GM21447 (cell line): ENCODE measurements around the gene RPE65.
"Not testable (repeated sequence)": the region's sequence is repeated elsewhere in the genome, so short reads cannot be mapped to it uniquely, and the experiment has no call there.

Source experiments
- ATAC-seq: cut with Tn5 transposase; IDR thresholded peaks from one replicate; pipeline ENCODE4 v1.9.1; 2021; ENCODE audit not compliant: unreplicated experiment

Gene RPE65

GRCh38 chr1:68449901-68450300, at the start of gene RPE65:
TSS of gene RPE65 (minus strand) at chr1:68449954. CDS start at chr1:68449905, 49 bp downstream.
- no peak for ATAC-seq

GRCh38 chr1:68497358-68497698, 47.6 kb upstream of the RPE65 start:
- ATAC-seq, result peak; percentile 12

- peak; percentile 93 for ATAC-seq
These were observed 47.1 kb upstream of the RPE65 start, which contains the start of gene DEPDC1 for GRCh38 chr1:68496680-68497357. TSS of gene DEPDC1 (minus strand) at chr1:68497082. CDS start at chr1:68496999, 83 bp downstream.

GRCh38 chr1:68495968-68496679, 46.4 kb upstream of the RPE65 start:
- peak; percentile 28 for ATAC-seq

GRCh38 chr1:68495532-68495931, 45.8 kb upstream of the RPE65 start:
- ATAC-seq, result no peak

- ATAC-seq, result no peak
These were observed 43.4 kb upstream of the RPE65 start for GRCh38 chr1:68493193-68493592.

GRCh38 chr1:68492255-68492654, 42.5 kb upstream of the RPE65 start:
- ATAC-seq, result not testable (repeated sequence)

GRCh38 chr1:68490046-68490651, 40.4 kb upstream of the RPE65 start:
- no peak for ATAC-seq

- no peak for ATAC-seq
These were observed 35.8 kb upstream of the RPE65 start for GRCh38 chr1:68485431-68486022.

- no peak for ATAC-seq
These were observed 34.9 kb upstream of the RPE65 start for GRCh38 chr1:68484618-68485017.

GRCh38 chr1:68481041-68481440, 31.3 kb upstream of the RPE65 start:
- ATAC-seq, result no peak

GRCh38 chr1:68479501-68479900, 29.7 kb upstream of the RPE65 start:
- ATAC-seq, result no peak

GRCh38 chr1:68478662-68479061, 28.9 kb upstream of the RPE65 start:
- no peak for ATAC-seq

- ATAC-seq, result not testable (repeated sequence)
These were observed 26.9 kb upstream of the RPE65 start for GRCh38 chr1:68476626-68477025.

GRCh38 chr1:68473060-68473459, 23.3 kb upstream of the RPE65 start:
- no peak for ATAC-seq

GRCh38 chr1:68470388-68470970, 20.7 kb upstream of the RPE65 start:
- no peak for ATAC-seq

GRCh38 chr1:68464891-68465290, 15.1 kb upstream of the RPE65 start:
- no peak for ATAC-seq

- no peak for ATAC-seq
These were observed 11.2 kb upstream of the RPE65 start for GRCh38 chr1:68460935-68461334.

- no peak for ATAC-seq
These were observed 10.0 kb upstream of the RPE65 start for GRCh38 chr1:68459796-68460195.

- ATAC-seq, result no peak
These were observed 9.3 kb upstream of the RPE65 start for GRCh38 chr1:68459091-68459490.

GRCh38 chr1:68456202-68456601, 6.4 kb upstream of the RPE65 start:
- no peak for ATAC-seq
